WTC11 (cell line): ENCODE measurements around the gene RPL35. TPM values are rescaled to one million over a fixed set of nuclear protein-coding genes. Genes with fewer than 3 reads are reported as not detected.

Experiments used
- ATAC-seq: fragments of 200-7000 bp; cut with Tn5 transposase; 2 replicates; pipeline ENCODE4 v1.10.0; 2021; ENCODE audit warnings: mild to moderate bottlenecking, moderate library complexity
- CTCF ChIA-PET: fragments of 300-600 bp; sonication (Branson Sonifier 250); formaldehyde crosslinking; loops from one replicate; lab custom pipeline; 2021; ENCODE audit warnings: antibody characterized with exemption; lab: Charles Lee
- POLR2A ChIA-PET: fragments of 350-600 bp; sonication (Branson Sonifier 250); formaldehyde crosslinking; loops from one replicate; lab custom pipeline; 2021; ENCODE audit warnings: antibody characterized with exemption; lab: Charles Lee
- DNase-seq: peaks from one replicate; pipeline ENCODE4 v3.0.0; 2021; ENCODE audit warnings: low spot score
- H3K27ac Mint-ChIP-seq: 2 replicates; pipeline ENCODE4 v1.8.0; 2021; ENCODE audit warnings: mixed read lengths
- H3K27me3 Mint-ChIP-seq: 2 replicates; pipeline ENCODE4 v1.8.0; 2021; ENCODE audit warnings: low read depth, mild to moderate bottlenecking, moderate library complexity, mixed read lengths
- H3K36me3 Mint-ChIP-seq: 2 replicates; pipeline ENCODE4 v1.8.0; 2021; ENCODE audit warnings: mixed read lengths
- H3K4me1 Mint-ChIP-seq: 2 replicates; pipeline ENCODE4 v1.8.0; 2022; ENCODE audit warnings: mixed read lengths
- H3K4me3 Mint-ChIP-seq: 2 replicates; pipeline ENCODE4 v1.8.0; 2021; ENCODE audit warnings: mild to moderate bottlenecking, moderate library complexity, mixed read lengths
- H3K9me3 Mint-ChIP-seq: 2 replicates; pipeline ENCODE4 v1.8.0; 2021; ENCODE audit warnings: mixed read lengths
- CREB1 ChIP-seq: sonication (generic); formaldehyde crosslinking; IDR thresholded peaks from 2 replicates; pipeline ENCODE4 v1.8.0; 2023; ENCODE audit warnings: mild to moderate bottlenecking, missing genetic modification reagents
- EMX1 ChIP-seq: fragments of 250-450 bp; sonication (Bioruptor Pico); IDR thresholded peaks from 2 replicates; pipeline ENCODE4 v1.8.0; 2021; ENCODE audit warnings: mild to moderate bottlenecking
- ETV6 ChIP-seq: sonication (generic); formaldehyde crosslinking; IDR thresholded peaks from 2 replicates; pipeline ENCODE4 v1.8.1; 2022; ENCODE audit warnings: mild to moderate bottlenecking, missing genetic modification reagents
- GTF2I ChIP-seq: fragments of 250-450 bp; sonication (Bioruptor Pico); conservative IDR thresholded peaks from 2 replicates; pipeline ENCODE4 v1.4.0; 2021; ENCODE audit warnings: mild to moderate bottlenecking
- MXD4 ChIP-seq: fragments of 250-450 bp; sonication (Bioruptor Pico); IDR thresholded peaks from 2 replicates; pipeline ENCODE4 v1.8.0; 2021; ENCODE audit warnings: mild to moderate bottlenecking, moderate library complexity, borderline replicate concordance
- NFE2L1 ChIP-seq: sonication (generic); formaldehyde crosslinking; IDR thresholded peaks from 2 replicates; pipeline ENCODE4 v1.8.1; 2023; ENCODE audit warnings: missing genetic modification reagents
- NR3C1 ChIP-seq: sonication (generic); formaldehyde crosslinking; conservative IDR thresholded peaks from 2 replicates; pipeline ENCODE4 v1.8.1; 2023; ENCODE audit warnings: low read depth, mild to moderate bottlenecking, missing genetic modification reagents
- PRRX2 ChIP-seq: fragments of 250-450 bp; sonication (Bioruptor Pico); IDR thresholded peaks from 2 replicates; pipeline ENCODE4 v1.8.0; 2021; ENCODE audit warnings: mild to moderate bottlenecking
- SMAD4 ChIP-seq: sonication (generic); formaldehyde crosslinking; IDR thresholded peaks from 2 replicates; pipeline ENCODE4 v1.8.0; 2022; ENCODE audit warnings: mild to moderate bottlenecking, missing genetic modification reagents
- ZBTB21 ChIP-seq: sonication (generic); formaldehyde crosslinking; IDR thresholded peaks from 2 replicates; pipeline ENCODE4 v1.8.1; 2023; ENCODE audit warnings: mild to moderate bottlenecking, missing genetic modification reagents, borderline replicate concordance
- ZNF138 ChIP-seq: sonication (generic); formaldehyde crosslinking; conservative IDR thresholded peaks from 2 replicates; pipeline ENCODE4 v1.8.1; 2022; ENCODE audit warnings: mild to moderate bottlenecking, moderate library complexity, missing genetic modification reagents
- ZNF317 ChIP-seq: sonication (generic); formaldehyde crosslinking; IDR thresholded peaks from 2 replicates; pipeline ENCODE4 v1.8.1; 2023; ENCODE audit warnings: low read depth, mild to moderate bottlenecking, moderate library complexity, missing genetic modification reagents, borderline replicate concordance
- ZNF396 ChIP-seq: fragments of 250-450 bp; sonication (Bioruptor Pico); IDR thresholded peaks from 2 replicates; pipeline ENCODE4 v1.8.0; 2021; ENCODE audit warnings: mild to moderate bottlenecking, moderate library complexity, borderline replicate concordance
- total RNA-seq: library from RNA; stranded (reverse); gene quantifications from 3 replicates; pipeline ENCODE4 v1.2.3, GENCODE V29; 2021
- TF ChIP-seq, protein P1 (sequence below): sonication (generic); formaldehyde crosslinking; IDR thresholded peaks from 2 replicates; pipeline ENCODE4 v1.8.1; 2023; ENCODE audit warnings: mild to moderate bottlenecking, missing genetic modification reagents, moderate library complexity
- TF ChIP-seq, protein P2 (sequence below): fragments of 250-450 bp; sonication (Bioruptor Pico); IDR thresholded peaks from 2 replicates; pipeline ENCODE4 v1.9.0; 2021; ENCODE audit warnings: mild to moderate bottlenecking, borderline replicate concordance
- TF ChIP-seq, protein P3 (sequence below): sonication (generic); formaldehyde crosslinking; IDR thresholded peaks from 2 replicates; pipeline ENCODE4 v1.8.0; 2023; ENCODE audit warnings: missing genetic modification reagents, mild to moderate bottlenecking, borderline replicate concordance
- TF ChIP-seq, protein P4 (sequence below): sonication (generic); formaldehyde crosslinking; IDR thresholded peaks from 2 replicates; pipeline ENCODE4 v1.8.1; 2022; ENCODE audit warnings: mild to moderate bottlenecking, missing genetic modification reagents, moderate library complexity, borderline replicate concordance
- TF ChIP-seq, protein P5 (sequence below): sonication (generic); formaldehyde crosslinking; IDR thresholded peaks from 2 replicates; pipeline ENCODE4 v1.8.1; 2023; ENCODE audit warnings: mild to moderate bottlenecking, missing genetic modification reagents
- TF ChIP-seq, protein P6 (sequence below): sonication (generic); formaldehyde crosslinking; IDR thresholded peaks from 2 replicates; pipeline ENCODE4 v1.8.0; 2023; ENCODE audit warnings: missing genetic modification reagents
- TF ChIP-seq, protein P7 (sequence below): fragments of 250-450 bp; sonication (Bioruptor Pico); IDR thresholded peaks from 2 replicates; pipeline ENCODE4 v1.8.0; 2021; ENCODE audit warnings: mild to moderate bottlenecking

RPL35 gene
- total RNA-seq, 1 experiment from 2014 or later: 1,710 TPM

DNA sequence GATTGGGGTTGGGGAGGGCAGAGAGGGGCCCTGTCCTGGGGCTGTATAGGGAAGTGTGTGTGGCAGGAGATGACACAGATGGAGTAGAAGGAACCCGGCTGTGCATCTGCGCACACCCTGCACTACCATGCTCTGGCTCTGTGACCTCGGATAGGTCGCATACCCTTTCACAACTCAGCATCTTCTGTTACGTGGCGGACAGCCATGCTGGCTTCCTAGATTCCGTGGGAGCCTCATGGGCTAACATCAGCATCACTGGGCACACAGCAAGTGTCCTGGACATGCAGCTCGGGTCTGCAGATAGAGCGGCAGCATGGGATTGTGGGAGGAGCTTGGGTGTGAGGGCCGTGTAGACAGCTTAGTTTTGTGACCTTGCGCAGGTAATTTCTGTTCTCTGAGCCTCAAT, 9.4 kb upstream of the RPL35 start:
- Mint-ChIP-seq H3K27me3 (no peaks in the 10 kb centered on the region), H3K27ac (peak overlapping the region; percentile 82), H3K4me1 (peaks cover 41% of the 10 kb centered on the region), H3K36me3 (peaks cover 26% of the 10 kb centered on the region), H3K4me3 (peak overlapping the region; percentile 91; the same call in 1 of the 2 replicates)
- ATAC-seq (no peak), DNase-seq (no peak)
- ChIA-PET POLR2A (interaction anchor here (1.6 kb wide), 1 partner anchor 16 kb away, joined by 3 read pairs; no protein-coding TSS in a partner anchor), CTCF (interaction anchor here (0.9 to 1.4 kb wide), 4 partner anchors 9 to 31 kb away, joined by 3 to 4 read pairs (median 3); partner anchors contain the start of gene ARPC5L)
- TF ChIP-seq, protein P1, sequence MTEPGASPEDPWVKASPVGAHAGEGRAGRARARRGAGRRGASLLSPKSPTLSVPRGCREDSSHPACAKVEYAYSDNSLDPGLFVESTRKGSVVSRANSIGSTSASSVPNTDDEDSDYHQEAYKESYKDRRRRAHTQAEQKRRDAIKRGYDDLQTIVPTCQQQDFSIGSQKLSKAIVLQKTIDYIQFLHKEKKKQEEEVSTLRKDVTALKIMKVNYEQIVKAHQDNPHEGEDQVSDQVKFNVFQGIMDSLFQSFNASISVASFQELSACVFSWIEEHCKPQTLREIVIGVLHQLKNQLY (CRISPR knock-in tag): no peak
- TF ChIP-seq, protein P2, sequence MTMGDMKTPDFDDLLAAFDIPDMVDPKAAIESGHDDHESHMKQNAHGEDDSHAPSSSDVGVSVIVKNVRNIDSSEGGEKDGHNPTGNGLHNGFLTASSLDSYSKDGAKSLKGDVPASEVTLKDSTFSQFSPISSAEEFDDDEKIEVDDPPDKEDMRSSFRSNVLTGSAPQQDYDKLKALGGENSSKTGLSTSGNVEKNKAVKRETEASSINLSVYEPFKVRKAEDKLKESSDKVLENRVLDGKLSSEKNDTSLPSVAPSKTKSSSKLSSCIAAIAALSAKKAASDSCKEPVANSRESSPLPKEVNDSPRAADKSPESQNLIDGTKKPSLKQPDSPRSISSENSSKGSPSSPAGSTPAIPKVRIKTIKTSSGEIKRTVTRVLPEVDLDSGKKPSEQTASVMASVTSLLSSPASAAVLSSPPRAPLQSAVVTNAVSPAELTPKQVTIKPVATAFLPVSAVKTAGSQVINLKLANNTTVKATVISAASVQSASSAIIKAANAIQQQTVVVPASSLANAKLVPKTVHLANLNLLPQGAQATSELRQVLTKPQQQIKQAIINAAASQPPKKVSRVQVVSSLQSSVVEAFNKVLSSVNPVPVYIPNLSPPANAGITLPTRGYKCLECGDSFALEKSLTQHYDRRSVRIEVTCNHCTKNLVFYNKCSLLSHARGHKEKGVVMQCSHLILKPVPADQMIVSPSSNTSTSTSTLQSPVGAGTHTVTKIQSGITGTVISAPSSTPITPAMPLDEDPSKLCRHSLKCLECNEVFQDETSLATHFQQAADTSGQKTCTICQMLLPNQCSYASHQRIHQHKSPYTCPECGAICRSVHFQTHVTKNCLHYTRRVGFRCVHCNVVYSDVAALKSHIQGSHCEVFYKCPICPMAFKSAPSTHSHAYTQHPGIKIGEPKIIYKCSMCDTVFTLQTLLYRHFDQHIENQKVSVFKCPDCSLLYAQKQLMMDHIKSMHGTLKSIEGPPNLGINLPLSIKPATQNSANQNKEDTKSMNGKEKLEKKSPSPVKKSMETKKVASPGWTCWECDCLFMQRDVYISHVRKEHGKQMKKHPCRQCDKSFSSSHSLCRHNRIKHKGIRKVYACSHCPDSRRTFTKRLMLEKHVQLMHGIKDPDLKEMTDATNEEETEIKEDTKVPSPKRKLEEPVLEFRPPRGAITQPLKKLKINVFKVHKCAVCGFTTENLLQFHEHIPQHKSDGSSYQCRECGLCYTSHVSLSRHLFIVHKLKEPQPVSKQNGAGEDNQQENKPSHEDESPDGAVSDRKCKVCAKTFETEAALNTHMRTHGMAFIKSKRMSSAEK (CRISPR knock-in tag): no peak
- no peak for TF ChIP-seq EMX1 (CRISPR knock-in tag)
- TF ChIP-seq ETV6: no peak
- no peak for TF ChIP-seq ZNF396 (CRISPR knock-in tag)
- TF ChIP-seq, protein P3, sequence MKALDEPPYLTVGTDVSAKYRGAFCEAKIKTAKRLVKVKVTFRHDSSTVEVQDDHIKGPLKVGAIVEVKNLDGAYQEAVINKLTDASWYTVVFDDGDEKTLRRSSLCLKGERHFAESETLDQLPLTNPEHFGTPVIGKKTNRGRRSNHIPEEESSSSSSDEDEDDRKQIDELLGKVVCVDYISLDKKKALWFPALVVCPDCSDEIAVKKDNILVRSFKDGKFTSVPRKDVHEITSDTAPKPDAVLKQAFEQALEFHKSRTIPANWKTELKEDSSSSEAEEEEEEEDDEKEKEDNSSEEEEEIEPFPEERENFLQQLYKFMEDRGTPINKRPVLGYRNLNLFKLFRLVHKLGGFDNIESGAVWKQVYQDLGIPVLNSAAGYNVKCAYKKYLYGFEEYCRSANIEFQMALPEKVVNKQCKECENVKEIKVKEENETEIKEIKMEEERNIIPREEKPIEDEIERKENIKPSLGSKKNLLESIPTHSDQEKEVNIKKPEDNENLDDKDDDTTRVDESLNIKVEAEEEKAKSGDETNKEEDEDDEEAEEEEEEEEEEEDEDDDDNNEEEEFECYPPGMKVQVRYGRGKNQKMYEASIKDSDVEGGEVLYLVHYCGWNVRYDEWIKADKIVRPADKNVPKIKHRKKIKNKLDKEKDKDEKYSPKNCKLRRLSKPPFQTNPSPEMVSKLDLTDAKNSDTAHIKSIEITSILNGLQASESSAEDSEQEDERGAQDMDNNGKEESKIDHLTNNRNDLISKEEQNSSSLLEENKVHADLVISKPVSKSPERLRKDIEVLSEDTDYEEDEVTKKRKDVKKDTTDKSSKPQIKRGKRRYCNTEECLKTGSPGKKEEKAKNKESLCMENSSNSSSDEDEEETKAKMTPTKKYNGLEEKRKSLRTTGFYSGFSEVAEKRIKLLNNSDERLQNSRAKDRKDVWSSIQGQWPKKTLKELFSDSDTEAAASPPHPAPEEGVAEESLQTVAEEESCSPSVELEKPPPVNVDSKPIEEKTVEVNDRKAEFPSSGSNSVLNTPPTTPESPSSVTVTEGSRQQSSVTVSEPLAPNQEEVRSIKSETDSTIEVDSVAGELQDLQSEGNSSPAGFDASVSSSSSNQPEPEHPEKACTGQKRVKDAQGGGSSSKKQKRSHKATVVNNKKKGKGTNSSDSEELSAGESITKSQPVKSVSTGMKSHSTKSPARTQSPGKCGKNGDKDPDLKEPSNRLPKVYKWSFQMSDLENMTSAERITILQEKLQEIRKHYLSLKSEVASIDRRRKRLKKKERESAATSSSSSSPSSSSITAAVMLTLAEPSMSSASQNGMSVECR (CRISPR knock-in tag): no peak
- no peak for TF ChIP-seq SMAD4 (CRISPR knock-in tag)
- no peak for TF ChIP-seq MXD4 (CRISPR knock-in tag)
- TF ChIP-seq NR3C1 (CRISPR knock-in tag): no peak
- TF ChIP-seq ZNF317 (CRISPR knock-in tag): no peak
- TF ChIP-seq ZBTB21: no peak
- TF ChIP-seq GTF2I (CRISPR knock-in tag): no peak
- TF ChIP-seq, protein P4, sequence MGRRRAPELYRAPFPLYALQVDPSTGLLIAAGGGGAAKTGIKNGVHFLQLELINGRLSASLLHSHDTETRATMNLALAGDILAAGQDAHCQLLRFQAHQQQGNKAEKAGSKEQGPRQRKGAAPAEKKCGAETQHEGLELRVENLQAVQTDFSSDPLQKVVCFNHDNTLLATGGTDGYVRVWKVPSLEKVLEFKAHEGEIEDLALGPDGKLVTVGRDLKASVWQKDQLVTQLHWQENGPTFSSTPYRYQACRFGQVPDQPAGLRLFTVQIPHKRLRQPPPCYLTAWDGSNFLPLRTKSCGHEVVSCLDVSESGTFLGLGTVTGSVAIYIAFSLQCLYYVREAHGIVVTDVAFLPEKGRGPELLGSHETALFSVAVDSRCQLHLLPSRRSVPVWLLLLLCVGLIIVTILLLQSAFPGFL: no peak
- no peak for TF ChIP-seq NFE2L1
- no peak for TF ChIP-seq CREB1 (CRISPR knock-in tag)
- TF ChIP-seq, protein P5, sequence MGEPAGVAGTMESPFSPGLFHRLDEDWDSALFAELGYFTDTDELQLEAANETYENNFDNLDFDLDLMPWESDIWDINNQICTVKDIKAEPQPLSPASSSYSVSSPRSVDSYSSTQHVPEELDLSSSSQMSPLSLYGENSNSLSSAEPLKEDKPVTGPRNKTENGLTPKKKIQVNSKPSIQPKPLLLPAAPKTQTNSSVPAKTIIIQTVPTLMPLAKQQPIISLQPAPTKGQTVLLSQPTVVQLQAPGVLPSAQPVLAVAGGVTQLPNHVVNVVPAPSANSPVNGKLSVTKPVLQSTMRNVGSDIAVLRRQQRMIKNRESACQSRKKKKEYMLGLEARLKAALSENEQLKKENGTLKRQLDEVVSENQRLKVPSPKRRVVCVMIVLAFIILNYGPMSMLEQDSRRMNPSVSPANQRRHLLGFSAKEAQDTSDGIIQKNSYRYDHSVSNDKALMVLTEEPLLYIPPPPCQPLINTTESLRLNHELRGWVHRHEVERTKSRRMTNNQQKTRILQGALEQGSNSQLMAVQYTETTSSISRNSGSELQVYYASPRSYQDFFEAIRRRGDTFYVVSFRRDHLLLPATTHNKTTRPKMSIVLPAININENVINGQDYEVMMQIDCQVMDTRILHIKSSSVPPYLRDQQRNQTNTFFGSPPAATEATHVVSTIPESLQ (CRISPR knock-in tag): no peak
- TF ChIP-seq ZNF138 (CRISPR knock-in tag): no peak
- TF ChIP-seq, protein P6, sequence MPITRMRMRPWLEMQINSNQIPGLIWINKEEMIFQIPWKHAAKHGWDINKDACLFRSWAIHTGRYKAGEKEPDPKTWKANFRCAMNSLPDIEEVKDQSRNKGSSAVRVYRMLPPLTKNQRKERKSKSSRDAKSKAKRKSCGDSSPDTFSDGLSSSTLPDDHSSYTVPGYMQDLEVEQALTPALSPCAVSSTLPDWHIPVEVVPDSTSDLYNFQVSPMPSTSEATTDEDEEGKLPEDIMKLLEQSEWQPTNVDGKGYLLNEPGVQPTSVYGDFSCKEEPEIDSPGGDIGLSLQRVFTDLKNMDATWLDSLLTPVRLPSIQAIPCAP (CRISPR knock-in tag): no peak
- TF ChIP-seq, protein P7, sequence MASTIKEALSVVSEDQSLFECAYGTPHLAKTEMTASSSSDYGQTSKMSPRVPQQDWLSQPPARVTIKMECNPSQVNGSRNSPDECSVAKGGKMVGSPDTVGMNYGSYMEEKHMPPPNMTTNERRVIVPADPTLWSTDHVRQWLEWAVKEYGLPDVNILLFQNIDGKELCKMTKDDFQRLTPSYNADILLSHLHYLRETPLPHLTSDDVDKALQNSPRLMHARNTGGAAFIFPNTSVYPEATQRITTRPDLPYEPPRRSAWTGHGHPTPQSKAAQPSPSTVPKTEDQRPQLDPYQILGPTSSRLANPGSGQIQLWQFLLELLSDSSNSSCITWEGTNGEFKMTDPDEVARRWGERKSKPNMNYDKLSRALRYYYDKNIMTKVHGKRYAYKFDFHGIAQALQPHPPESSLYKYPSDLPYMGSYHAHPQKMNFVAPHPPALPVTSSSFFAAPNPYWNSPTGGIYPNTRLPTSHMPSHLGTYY (CRISPR knock-in tag): no peak
- TF ChIP-seq PRRX2 (CRISPR knock-in tag): no peak
- TF ChIP-seq, all 79 proteins: peak for 0
- H3K9me3 Mint-ChIP-seq: no peaks in the 10 kb centered on the region
